A549 (cell line): ENCODE measurements around the gene FAM234B.

Experiments
- CEBPB ChIP-seq, 2 experiments: fragments of >200 bp in 1 of 2; sonication (Bioruptor Twin) in 1 of 2; formaldehyde crosslinking in 1 of 2; IDR thresholded peaks; 2 replicates each; pipeline ENCODE4 v1.6.1; 2012 to 2016
- CHD4 ChIP-seq: fragments of 200-600 bp; sonication (generic); IDR thresholded peaks from 2 replicates; pipeline ENCODE4 v1.6.1; 2016; ENCODE audit warnings: antibody characterized with exemption, mild to moderate bottlenecking, borderline replicate concordance
- CTCF ChIP-seq: fragments of >200 bp; sonication (Bioruptor Twin); formaldehyde crosslinking; IDR thresholded peaks from 3 replicates; pipeline ENCODE4 v1.5.1; 2016
- FOSB ChIP-seq: fragments of 250-450 bp; sonication (Bioruptor Pico); IDR thresholded peaks from 2 replicates; pipeline ENCODE4 v1.5.0; 2020; ENCODE audit warnings: mild to moderate bottlenecking, moderate library complexity
- JUNB ChIP-seq: fragments of >200 bp; sonication (Bioruptor Twin); formaldehyde crosslinking; IDR thresholded peaks from 2 replicates; pipeline ENCODE4 v1.6.1; 2016
- MAX ChIP-seq: IDR thresholded peaks from 2 replicates; pipeline ENCODE4 v1.6.1; 2012
- NR3C1 ChIP-seq: fragments of >200 bp; sonication (Bioruptor Twin); formaldehyde crosslinking; IDR thresholded peaks from 3 replicates; pipeline ENCODE4 v1.6.1; 2017
- PHF8 ChIP-seq: fragments of 200-600 bp; sonication (generic); IDR thresholded peaks from 2 replicates; pipeline ENCODE4 v1.6.1; 2016; ENCODE audit warnings: low read depth, mild to moderate bottlenecking, antibody characterized with exemption, moderate library complexity, borderline replicate concordance
- POLR2A ChIP-seq: IDR thresholded peaks from 2 replicates; pipeline ENCODE4 v1.6.1; 2012; ENCODE audit warnings: mild to moderate bottlenecking, low read length
- SREBF2 ChIP-seq: fragments of 450-650 bp; IDR thresholded peaks from 2 replicates; pipeline ENCODE4 v1.6.1; 2014; ENCODE audit warnings: mild to moderate bottlenecking, moderate library complexity
- USF2 ChIP-seq: fragments of 450-650 bp; IDR thresholded peaks from 2 replicates; pipeline ENCODE4 v1.6.1; 2014; ENCODE audit warnings: antibody characterized with exemption

- TF ChIP-seq USF2, result no peak
- TF ChIP-seq JUNB, result no peak
- TF ChIP-seq MAX, result no peak
- TF ChIP-seq CTCF, result no peak
- TF ChIP-seq PHF8, result no peak
- TF ChIP-seq POLR2A, result no peak
- TF ChIP-seq NR3C1, result no peak
- TF ChIP-seq SREBF2, result no peak
- TF ChIP-seq FOSB (CRISPR knock-in tag), result no peak
- no peak for TF ChIP-seq CEBPB (IDR thresholded peaks at IDR 0.05)
- no peak for TF ChIP-seq CHD4
These were observed 51.2 kb downstream of the FAM234B start for GRCh38 chr12:13095266-13095995.
